HG03060 (cell line): ENCODE results near the gene WDPCP.
"Not testable (repeated sequence)": the region's sequence is repeated elsewhere in the genome, so short reads cannot be mapped to it uniquely, and the experiment has no call there.

Experiments
- ATAC-seq: cut with Tn5 transposase; IDR thresholded peaks from one replicate; pipeline ENCODE4 v1.9.1; 2021; ENCODE audit warnings: low read depth, moderate number of reproducible peaks; ENCODE audit not compliant: unreplicated experiment

Gene WDPCP

GRCh38 chr2:63588385-63589147 is at the start of gene WDPCP, which contains the start of gene MDH1:
Gene WDPCP, minus strand, starts transcription at chr2:63588477. Its CDS starts 206 bp downstream, at chr2:63588271.
Gene MDH1, plus strand, starts transcription at chr2:63588963. Its CDS starts 81 bp downstream, at chr2:63589044.
- ATAC-seq, result peak; percentile 82

DNA sequence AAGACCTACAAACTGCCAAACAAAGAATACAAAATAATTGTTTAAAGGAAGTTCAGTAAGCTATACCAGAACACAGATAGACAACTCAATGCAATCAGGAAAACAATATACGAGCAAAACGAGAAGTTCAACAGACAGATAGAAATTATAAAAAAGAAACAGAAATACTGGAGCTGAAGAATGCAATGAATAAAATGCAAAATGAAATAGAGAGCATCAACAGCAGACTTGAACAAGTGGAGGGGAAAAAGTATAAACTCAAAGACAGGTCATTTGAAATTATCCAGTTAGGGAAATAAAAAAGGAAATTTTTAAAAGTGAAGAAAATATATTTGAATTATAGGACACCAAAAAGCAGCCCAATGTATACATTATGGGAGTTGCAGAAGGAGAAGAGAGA is 44.1 kb upstream of the WDPCP start:
- ATAC-seq, result no peak

DNA sequence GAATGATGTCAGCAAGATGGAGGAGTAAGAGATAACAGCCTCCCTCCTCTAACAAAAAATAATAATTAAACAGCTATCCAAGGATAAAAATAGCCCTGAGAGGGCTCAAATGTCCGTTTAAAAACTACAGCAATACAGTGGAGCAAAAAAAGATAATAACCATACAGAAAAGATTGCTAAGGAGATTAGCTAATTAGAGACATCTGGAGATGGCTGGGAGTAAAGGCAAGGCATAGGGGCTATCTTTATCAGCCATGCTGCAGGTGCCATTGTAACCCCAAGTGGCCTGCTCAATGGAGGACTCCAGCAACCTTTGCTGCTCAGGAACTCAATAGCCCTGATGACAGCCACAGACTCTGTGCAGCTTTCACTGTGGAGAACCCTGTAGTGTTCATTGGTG is 43.2 kb upstream of the WDPCP start:
- ATAC-seq, result no peak

GRCh38 chr2:63628403-63628942 is 40.2 kb upstream of the WDPCP start:
- ATAC-seq, result no peak

GRCh38 chr2:63627866-63628265 is 39.6 kb upstream of the WDPCP start:
- ATAC-seq, result no peak

- not testable (repeated sequence) for ATAC-seq
Observed at GRCh38 chr2:63623763-63624162, 35.5 kb upstream of the WDPCP start.

- no peak for ATAC-seq
Observed at GRCh38 chr2:63622751-63623150, 34.5 kb upstream of the WDPCP start.

DNA sequence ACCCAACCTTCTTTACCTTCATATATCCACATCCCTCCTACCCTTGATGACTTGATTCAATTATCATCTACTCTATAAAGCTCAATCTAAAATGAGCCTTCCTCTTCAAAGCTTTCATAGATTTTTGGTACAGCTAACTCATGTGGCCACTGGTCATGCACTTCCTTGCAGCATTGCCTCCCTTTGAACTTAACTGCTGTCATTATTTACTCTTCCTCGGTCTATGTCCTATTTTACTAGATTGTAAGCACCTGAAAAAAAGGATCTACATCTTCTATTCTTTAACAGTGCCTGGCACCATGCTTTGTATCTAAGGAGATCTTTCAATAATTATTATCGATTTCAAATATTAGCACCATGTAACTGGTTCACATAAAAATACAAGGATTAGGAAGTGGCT is 31.1 kb upstream of the WDPCP start:
- ATAC-seq, result no peak

- ATAC-seq, result no peak
Observed at GRCh38 chr2:63617366-63617765, 29.1 kb upstream of the WDPCP start.

DNA sequence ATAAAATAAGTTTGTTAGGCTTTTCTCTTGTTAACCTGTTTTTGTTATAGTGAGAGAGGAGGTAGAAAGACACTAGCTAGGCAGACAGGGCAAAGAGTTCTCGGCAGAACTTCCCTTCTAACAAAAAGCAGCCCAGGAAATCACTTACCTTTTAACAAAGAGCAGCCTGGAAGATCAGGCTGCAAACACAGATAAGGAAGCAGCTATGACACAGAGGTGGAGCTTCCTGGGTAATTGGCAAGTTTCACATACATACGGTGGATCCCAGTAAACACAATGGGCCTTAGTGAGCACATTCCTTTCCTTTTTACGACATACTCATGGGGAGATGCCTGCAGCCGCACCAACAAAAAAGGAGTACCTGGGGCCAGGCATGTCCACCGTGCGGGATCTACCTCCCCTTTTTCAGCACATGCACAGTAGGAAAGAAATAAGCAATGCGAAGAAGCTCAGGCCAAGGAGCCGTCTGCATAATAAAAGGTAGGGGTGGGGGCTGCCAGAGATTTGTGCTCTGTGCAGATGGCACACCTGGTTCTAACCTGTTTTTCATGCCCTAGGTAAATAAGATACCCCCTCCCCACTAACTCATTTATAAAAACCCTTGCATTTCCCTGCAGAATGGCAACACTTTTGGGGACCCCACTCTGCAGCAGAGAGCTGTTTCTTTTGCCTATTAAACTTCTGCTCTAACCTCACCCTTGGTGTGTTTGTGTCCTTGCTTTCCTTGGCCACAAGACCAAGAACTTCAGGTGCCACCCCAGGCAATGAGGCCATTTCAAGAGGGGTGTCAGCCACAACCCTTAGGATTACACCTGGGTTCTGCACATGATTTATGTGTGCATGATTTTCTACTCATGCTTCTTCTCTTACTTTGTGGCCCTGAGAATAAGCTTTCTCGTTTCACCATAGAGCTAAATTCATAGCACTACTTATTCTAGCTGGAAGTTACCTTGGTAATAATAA is 27.0 kb upstream of the WDPCP start:
- ATAC-seq, result no peak

- no peak for ATAC-seq
Observed at GRCh38 chr2:63614448-63614968, 26.2 kb upstream of the WDPCP start.

DNA sequence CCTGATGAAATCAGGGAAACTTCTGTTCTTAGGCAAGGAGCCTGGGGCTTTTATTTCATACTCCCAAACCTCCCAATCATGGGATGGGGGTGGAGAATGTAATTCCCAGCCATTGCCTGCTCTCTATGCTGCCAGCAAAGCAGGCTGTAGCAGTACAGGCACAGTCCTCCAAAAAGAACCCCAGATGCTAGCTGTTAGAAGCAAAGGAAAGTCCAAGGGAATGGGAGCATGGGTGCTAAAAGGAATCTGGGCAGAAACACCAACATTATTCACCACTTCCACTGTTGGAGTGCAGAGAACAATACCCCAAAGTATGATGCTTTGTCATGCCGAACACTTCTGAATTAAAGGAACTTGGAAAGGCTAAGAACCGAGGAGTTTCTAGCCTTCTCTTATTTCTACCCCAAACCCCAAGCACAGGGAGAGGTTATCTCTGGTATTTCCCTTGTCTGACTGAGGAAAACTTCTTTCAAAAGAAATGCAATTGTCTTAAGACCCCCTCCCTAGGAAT is 25.2 kb upstream of the WDPCP start:
- ATAC-seq, result no peak

GRCh38 chr2:63610525-63610924 is 22.2 kb upstream of the WDPCP start:
- no peak for ATAC-seq

- ATAC-seq, result not testable (repeated sequence)
Observed at GRCh38 chr2:63608865-63609264, 20.6 kb upstream of the WDPCP start.

- no peak for ATAC-seq
Observed at GRCh38 chr2:63604666-63605065, 16.4 kb upstream of the WDPCP start.

- ATAC-seq, result no peak
Observed at GRCh38 chr2:63600881-63601460, 12.7 kb upstream of the WDPCP start.

GRCh38 chr2:63598981-63599380 is 10.7 kb upstream of the WDPCP start:
- no peak for ATAC-seq

DNA sequence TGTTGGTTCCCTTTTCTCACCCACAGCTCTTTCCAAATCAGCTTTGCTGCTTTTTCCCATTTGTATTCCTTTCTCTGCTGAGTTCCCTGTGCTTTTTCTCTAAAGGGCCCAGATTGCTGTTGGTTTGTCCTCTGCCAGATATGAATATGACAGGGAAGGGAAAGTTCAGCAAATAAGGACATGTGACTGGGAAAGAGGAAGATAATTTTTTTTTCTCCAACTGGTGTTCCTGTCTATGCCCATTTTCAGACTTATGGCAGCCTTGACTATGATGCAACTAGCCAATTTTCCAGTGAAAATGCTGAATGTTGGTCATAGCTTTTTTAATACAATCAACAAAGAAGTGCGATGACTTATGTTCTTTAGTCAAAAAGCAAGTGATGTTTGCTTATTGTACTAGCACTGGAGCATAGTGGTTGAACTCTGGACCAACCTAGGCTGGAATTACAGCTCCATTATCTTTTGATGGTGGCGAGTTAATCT is 8.2 kb upstream of the WDPCP start:
- ATAC-seq, result no peak

DNA sequence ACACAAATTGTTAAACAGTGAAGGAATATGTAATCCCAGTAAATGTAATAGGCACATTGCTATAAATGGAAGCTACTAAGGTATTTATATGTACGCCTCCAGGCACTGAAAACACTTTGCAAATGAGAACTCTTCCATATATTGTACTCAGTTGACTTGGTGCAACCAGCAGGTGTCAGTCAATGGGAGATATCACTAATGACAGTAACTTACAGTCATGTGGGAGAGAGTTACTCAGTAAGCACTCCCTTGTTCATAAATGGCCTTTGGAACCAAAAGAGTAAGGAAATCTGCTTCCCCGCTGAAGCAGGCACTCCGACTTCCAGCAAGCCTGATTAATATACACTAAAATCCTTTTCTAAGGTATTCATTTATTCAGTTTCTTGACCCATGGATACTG is 6.4 kb upstream of the WDPCP start:
- no peak for ATAC-seq

DNA sequence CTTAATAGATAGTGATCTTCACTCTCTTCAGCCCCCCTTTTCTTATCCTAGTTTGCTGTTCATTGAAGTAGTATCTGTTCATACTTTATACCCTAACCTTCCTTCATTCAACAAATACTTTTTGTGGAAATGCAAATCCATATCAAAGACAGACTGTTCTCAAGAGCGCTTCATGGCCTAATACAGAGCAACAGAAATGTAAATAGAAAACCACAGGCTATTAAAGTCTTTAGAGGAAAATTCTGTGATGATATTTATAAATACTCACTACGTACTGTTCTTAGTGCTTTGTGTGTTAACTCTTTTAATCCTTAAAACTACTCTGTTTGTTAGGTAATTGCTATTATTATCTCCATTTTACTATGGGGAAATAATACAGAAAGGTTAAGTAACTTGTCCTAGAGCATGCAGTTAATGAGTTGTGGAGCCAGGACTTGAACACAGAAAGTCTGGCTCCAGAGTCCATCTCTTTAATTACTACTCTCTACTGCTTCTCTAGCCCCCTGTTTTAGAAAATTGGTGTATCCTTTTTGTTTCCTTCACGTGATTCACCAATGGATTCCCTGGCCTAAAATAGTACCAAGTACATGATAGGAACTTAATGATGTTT is 3.4 kb upstream of the WDPCP start:
- ATAC-seq, result no peak
